SK-N-SH (cell line): ENCODE results near the gene TM6SF1. TPM values are rescaled to one million over a fixed set of nuclear protein-coding genes. Genes with fewer than 3 reads are reported as not detected.

Experiments used
- CTCF ChIA-PET: fragments of 300-600, 350-600 bp; formaldehyde crosslinking; extraction: SDS; loops from one replicate; lab custom pipeline; 2021; lab: Yijun Ruan, JAX
- POLR2A ChIA-PET: fragments of 350-600 bp; sonication (Branson Sonifier 250); formaldehyde crosslinking; extraction: SDS; loops from one replicate; lab custom pipeline; 2020; ENCODE audit warnings: antibody characterized with exemption, inconsistent platforms; lab: Yijun Ruan, JAX
- DNase-seq: peaks from one replicate; pipeline ENCODE4 v3.0.0; 2012
- H2AFZ ChIP-seq: fragments of 200-600 bp; sonication (generic); 2 replicates; pipeline ENCODE4 v1.8.1; 2016; ENCODE audit warnings: antibody characterized with exemption, mild to moderate bottlenecking, low read depth
- H3F3A ChIP-seq: fragments of 200-600 bp; sonication (generic); replicated peaks from 2 replicates; pipeline ENCODE3; 2016; ENCODE audit warnings: antibody characterized with exemption, mild to moderate bottlenecking; ENCODE audit not compliant: insufficient read depth
- H3K27ac ChIP-seq, 2 experiments: fragments of 200-500 bp in 1 of 2; fragments of 200-600 bp in 1 of 2; sonication (Bioruptor generic) in 1 of 2; sonication (generic), shearing (Covaris generic) in 1 of 2; 2 replicates each; pipeline versions ENCODE4 v1.5.1 to v1.6.1; 2014 to 2016; ENCODE audit warnings: low read depth in 2 of 2, inconsistent platforms in 1 of 2, low read length in 1 of 2, mild to moderate bottlenecking in 1 of 2, mixed read lengths in 1 of 2
- H3K27me3 ChIP-seq: fragments of 200-600 bp; sonication (generic), shearing (Covaris generic); 2 replicates; pipeline ENCODE4 v1.6.1; 2016; ENCODE audit warnings: mixed run types; ENCODE audit not compliant: insufficient read depth
- H3K36me3 ChIP-seq, 2 experiments: fragments of 200-500 bp in 1 of 2; fragments of 200-600 bp in 1 of 2; sonication (Bioruptor generic) in 1 of 2; sonication (generic) in 1 of 2; replicated peaks in 1 of 2; 2 replicates each; pipeline versions ENCODE3 to v1.5.1; 2014 to 2016; ENCODE audit warnings: low read length in 1 of 2, mild to moderate bottlenecking in 1 of 2; ENCODE audit not compliant: insufficient read depth in 2 of 2, control insufficient read depth in 1 of 2
- H3K4me1 ChIP-seq, 2 experiments: fragments of 200-500 bp in 1 of 2; fragments of 200-600 bp in 1 of 2; sonication (Bioruptor generic) in 1 of 2; sonication (generic), shearing (Covaris generic) in 1 of 2; 2 replicates each; pipeline versions ENCODE4 v1.5.1 to v1.6.1; 2014 to 2016; ENCODE audit warnings: low read depth in 1 of 2, low read length in 1 of 2, mixed run types in 1 of 2; ENCODE audit not compliant: insufficient read depth in 2 of 2, control insufficient read depth in 1 of 2
- H3K4me2 ChIP-seq: fragments of 200-600 bp; sonication (generic), shearing (Covaris generic); 2 replicates; pipeline ENCODE4 v1.6.1; 2017; ENCODE audit warnings: mixed run types
- H3K4me3 ChIP-seq, 2 experiments: fragments of 200-500 bp in 1 of 2; fragments of 200-600 bp in 1 of 2; sonication (Bioruptor generic) in 1 of 2; sonication (generic), shearing (Covaris generic) in 1 of 2; 2 replicates each; pipeline versions ENCODE4 v1.5.1 to v1.8.1; 2014 to 2016; ENCODE audit warnings: low read depth in 2 of 2, inconsistent platforms in 1 of 2, low read length in 1 of 2, mild to moderate bottlenecking in 1 of 2, mixed read lengths in 1 of 2, moderate library complexity in 1 of 2
- H3K79me2 ChIP-seq: fragments of 200-600 bp; sonication (generic); 2 replicates; pipeline ENCODE4 v1.8.1; 2017; ENCODE audit warnings: mild to moderate bottlenecking; ENCODE audit not compliant: insufficient read depth
- H3K9ac ChIP-seq: fragments of 200-600 bp; sonication (generic); 2 replicates; pipeline ENCODE4 v1.6.1; 2017; ENCODE audit warnings: mixed run types
- H3K9me2 ChIP-seq: fragments of 200-600 bp; sonication (generic); 2 replicates; pipeline ENCODE4 v1.6.1; 2017; ENCODE audit warnings: mixed run types
- H3K9me3 ChIP-seq: fragments of 200-600 bp; sonication (generic); 2 replicates; pipeline ENCODE4 v1.6.1; 2017; ENCODE audit warnings: mixed run types, mild to moderate bottlenecking, moderate library complexity
- H4K20me1 ChIP-seq: fragments of 200-600 bp; sonication (generic); 2 replicates; pipeline ENCODE4 v1.6.1; 2017; ENCODE audit warnings: mild to moderate bottlenecking, mixed run types; ENCODE audit not compliant: insufficient read depth
- FOXJ3 ChIP-seq: sonication (generic); formaldehyde crosslinking; IDR thresholded peaks from 2 replicates; pipeline ENCODE4 v1.5.1; 2020; ENCODE audit warnings: mild to moderate bottlenecking, missing genetic modification reagents
- FOXM1 ChIP-seq: IDR thresholded peaks from 2 replicates; pipeline ENCODE4 v1.4.0; 2012; ENCODE audit warnings: low read depth, mild to moderate bottlenecking
- GABPA ChIP-seq: IDR thresholded peaks from 2 replicates; pipeline ENCODE4 v1.4.0; 2012; ENCODE audit warnings: low read depth, mild to moderate bottlenecking
- IRF3 ChIP-seq: fragments of 150-350 bp; IDR thresholded peaks from 2 replicates; pipeline ENCODE4 v1.6.1; 2016; ENCODE audit warnings: mild to moderate bottlenecking, low read depth, low read length
- JUND ChIP-seq: IDR thresholded peaks from 2 replicates; pipeline ENCODE4 v1.4.0; 2012
- MXI1 ChIP-seq: IDR thresholded peaks from 2 replicates; pipeline ENCODE4 v1.6.1; 2012; ENCODE audit warnings: mild to moderate bottlenecking, low read depth, low read length, improper control_type of control experiment
- NFIC ChIP-seq: IDR thresholded peaks from 2 replicates; pipeline ENCODE4 v1.4.0; 2012; ENCODE audit warnings: borderline replicate concordance
- POLR2AphosphoS5 ChIP-seq: IDR thresholded peaks from 2 replicates; pipeline ENCODE4 v1.6.1; 2012; ENCODE audit warnings: low read depth, low read length
- RCOR1 ChIP-seq: fragments of 150-350 bp; IDR thresholded peaks from 2 replicates; pipeline ENCODE4 v1.6.1; 2017; ENCODE audit warnings: antibody characterized with exemption, low read length
- RXRA ChIP-seq: IDR thresholded peaks from 2 replicates; pipeline ENCODE4 v1.4.0; 2012; ENCODE audit warnings: low read depth, mild to moderate bottlenecking, borderline replicate concordance
- SIN3A ChIP-seq: IDR thresholded peaks from 2 replicates; pipeline ENCODE4 v1.6.1; 2012; ENCODE audit warnings: low read depth, mild to moderate bottlenecking, low read length, moderate library complexity, borderline replicate concordance
- SMC3 ChIP-seq: IDR thresholded peaks from 2 replicates; pipeline ENCODE4 v1.6.1; 2012; ENCODE audit warnings: low read depth, low read length, improper control_type of control experiment
- ZBTB33 ChIP-seq: IDR thresholded peaks from 2 replicates; pipeline ENCODE4 v1.4.0; 2012; ENCODE audit warnings: low read depth, borderline replicate concordance
- WGBS: methylation state at CpG from one replicate; pipeline ENCODE4 v1.1.6; 2017; ENCODE audit warnings: low lambda C conversion rate; 5-methylcytosine and 5-hydroxymethylcytosine counted together
- polyA plus RNA-seq, 3 experiments: library from polyadenylated mRNA; depleted of rRNA; stranded (reverse); fragments of >200 nt; gene quantifications; 2 replicates each; pipeline ENCODE4 v1.2.3, GENCODE V29; 2012
- TF ChIP-seq, protein P1 (sequence below): IDR thresholded peaks from 2 replicates; pipeline ENCODE4 v1.4.0; 2012; ENCODE audit warnings: low read depth

TM6SF1 gene
- polyA plus RNA-seq, 1 of the 3 experiments (the other 2 are of a cell fraction) = 0.12 TPM

- Histone ChIP-seq H3K4me1 (peaks cover 24 to 34% of the 10 kb centered on the region in 2 experiments; a peak in 3 of 4 replicates), H3K4me2 (no peak overlapping the region), H3K36me3 (peaks cover 6 to 7% of the 10 kb centered on the region in 2 experiments), H3K9me3 (no peaks in the 10 kb centered on the region), H3K27ac (no peak overlapping the region; a peak in 1 of 4 replicates), H3K4me3 (no peak overlapping the region), H3K9me2 (no peaks in the 10 kb centered on the region), H3K79me2 (peaks cover 90% of the 10 kb centered on the region), H4K20me1 (peaks cover 75% of the 10 kb centered on the region), H3K9ac (no peak overlapping the region), H3F3A (peaks cover 3% of the 10 kb centered on the region)
- POLR2A ChIA-PET = no interaction called here
- WGBS = 96% methylated on average over 3 of the region's 3 CpGs
- TF ChIP-seq GABPA (no peak), FOXJ3 (CRISPR knock-in tag) (no peak), MXI1 (no peak), RCOR1 (no peak), IRF3 (no peak), SMC3 (no peak)
- TF ChIP-seq, protein P1, sequence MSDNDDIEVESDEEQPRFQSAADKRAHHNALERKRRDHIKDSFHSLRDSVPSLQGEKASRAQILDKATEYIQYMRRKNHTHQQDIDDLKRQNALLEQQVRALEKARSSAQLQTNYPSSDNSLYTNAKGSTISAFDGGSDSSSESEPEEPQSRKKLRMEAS = no peak
- TF ChIP-seq, all 33 proteins: peak for 0
- DNase-seq = no peak
- no peak overlapping the region for H2AFZ ChIP-seq
- CTCF ChIA-PET = interaction anchor here (0.9 to 1.3 kb wide), 4 partner anchors 9 to 100 kb away, joined by 3 read pairs; partner anchors contain the start of gene C15orf40
- H3K27me3 ChIP-seq = no peaks in the 10 kb centered on the region
Observed at GRCh38 chr15:83062768-83063180, 44.7 kb upstream of the TM6SF1 start.

GRCh38 chr15:83063551-83063950 is 43.9 kb upstream of the TM6SF1 start:
- Histone ChIP-seq H3K4me1 (peaks cover 24 to 31% of the 10 kb centered on the region in 2 experiments; a peak in 3 of 4 replicates), H3K9me3 (no peaks in the 10 kb centered on the region), H3K4me2 (peak overlapping the region; percentile 86; the same call in 1 of the 2 replicates), H3K4me3 (no peak overlapping the region; a peak in 1 of 4 replicates), H3K36me3 (peaks cover 6 to 7% of the 10 kb centered on the region in 2 experiments), H3F3A (peaks cover 8% of the 10 kb centered on the region), H3K27me3 (no peaks in the 10 kb centered on the region), H4K20me1 (peaks cover 67% of the 10 kb centered on the region), H3K27ac (no peak overlapping the region), H3K9ac (no peak overlapping the region), H2AFZ (no peak overlapping the region), H3K9me2 (no peaks in the 10 kb centered on the region), H3K79me2 (peaks cover 83% of the 10 kb centered on the region)
- DNase-seq = no peak
- no peak for TF ChIP-seq SIN3A
- no peak for TF ChIP-seq ZBTB33
- no peak for TF ChIP-seq FOXM1
- TF ChIP-seq, protein P1 = no peak
- TF ChIP-seq POLR2AphosphoS5 = no peak
- TF ChIP-seq RXRA = no peak
- no peak for TF ChIP-seq MXI1
- TF ChIP-seq NFIC = no peak
- no peak for TF ChIP-seq JUND
- POLR2A ChIA-PET = no interaction called here
- CTCF ChIA-PET = interaction anchor here (0.9 to 1.3 kb wide), 2 partner anchors 8 to 53 kb away, joined by 3 read pairs; partner anchors contain the start of gene C15orf40
- WGBS = 99% methylated on average over 4 of the region's 4 CpGs
